Islet precursor cell (in vitro differentiated cells): Measurements from ENCODE around the gene ZFR2.
"Not testable (repeated sequence)": the region's sequence is repeated elsewhere in the genome, so short reads cannot be mapped to it uniquely, and the experiment has no call there.

Experiments
- DNase-seq: peaks from one replicate; pipeline ENCODE4 v3.0.0-alpha.2; 2018

The ZFR2 gene

GRCh38 chr19:3868770-3869456, at the start of gene ZFR2:
Gene ZFR2, minus strand, starts transcription at chr19:3869038. Its CDS starts 21 bp downstream, at chr19:3869017.
- DNase-seq, result peak; percentile 69

GRCh38 chr19:3916033-3916432, 47.2 kb upstream of the ZFR2 start:
- DNase-seq, result no peak

DNA sequence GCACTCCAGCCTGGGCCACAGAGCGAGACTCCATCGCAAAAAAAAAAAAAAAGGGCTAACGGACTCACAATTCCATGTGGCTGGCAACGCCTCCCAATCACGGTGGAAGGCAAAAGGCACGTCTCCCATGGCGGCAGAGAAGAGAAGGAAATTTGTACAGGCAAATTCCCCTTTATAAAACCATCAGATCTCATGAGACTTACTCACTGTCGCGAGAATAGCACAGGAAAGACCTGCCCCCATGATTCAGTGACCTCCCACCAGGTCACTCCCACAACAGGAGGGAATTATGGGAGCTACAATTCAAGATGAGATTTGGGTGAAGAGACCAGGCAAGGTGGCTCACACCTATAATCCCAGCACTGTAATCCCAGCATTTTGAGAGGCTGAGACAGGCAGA, 45.4 kb upstream of the ZFR2 start:
- no peak for DNase-seq

- no peak for DNase-seq
These were observed 41.3 kb upstream of the ZFR2 start for GRCh38 chr19:3910105-3910504.

GRCh38 chr19:3908266-3909054, 39.6 kb upstream of the ZFR2 start:
- no peak for DNase-seq

- DNase-seq, result no peak
These were observed 38.9 kb upstream of the ZFR2 start for GRCh38 chr19:3907626-3908265.

DNA sequence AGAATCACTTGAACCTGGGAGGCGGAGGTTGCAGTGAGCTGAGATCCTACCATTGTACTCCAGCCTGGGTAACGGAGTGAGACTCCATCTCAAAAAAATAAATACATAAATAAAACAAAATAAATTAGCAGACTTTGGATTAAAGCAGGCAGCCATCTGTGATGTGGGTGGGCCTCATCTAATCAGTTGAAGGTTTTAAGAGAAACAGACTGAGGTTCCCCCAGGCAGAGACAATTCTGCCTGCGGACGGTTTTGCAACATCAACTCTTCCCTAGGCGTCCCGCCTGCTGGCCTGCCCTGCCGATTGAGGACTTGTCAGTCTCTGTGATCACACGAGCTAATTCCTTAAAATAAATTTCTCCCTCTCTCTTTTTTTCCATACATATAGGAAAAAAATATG, 35.4 kb upstream of the ZFR2 start:
- no peak for DNase-seq

DNA sequence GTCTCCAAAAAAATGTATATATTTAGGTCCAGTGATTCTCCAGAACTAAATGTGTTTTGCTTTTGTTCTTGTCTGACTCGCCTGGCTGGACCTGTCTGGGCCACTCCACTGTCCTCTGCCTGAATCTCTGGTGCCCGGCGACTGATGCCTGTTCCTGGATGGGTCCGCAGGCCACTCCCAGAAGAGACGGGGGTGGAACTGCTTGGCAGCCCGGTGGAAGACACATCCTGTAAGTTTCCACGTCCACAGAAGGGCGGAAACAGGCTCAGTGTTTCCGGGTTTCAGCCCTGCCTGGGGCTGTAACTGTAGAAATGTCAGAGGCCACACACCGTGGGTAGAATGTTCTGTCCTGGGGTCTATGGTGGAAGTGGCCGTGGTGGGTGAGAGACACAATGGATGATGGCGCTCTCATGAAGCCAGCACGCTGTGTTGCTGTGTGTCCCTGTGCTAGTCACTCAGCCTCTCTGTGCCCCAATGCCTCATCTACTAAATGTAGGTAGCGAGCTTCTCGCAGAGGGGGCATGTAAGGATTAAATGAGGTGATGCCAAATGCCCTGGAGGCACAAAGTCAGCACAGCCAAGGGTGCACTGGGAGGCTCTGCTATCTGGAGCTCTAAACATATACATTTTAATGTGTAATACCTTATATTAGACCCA, 33.6 kb upstream of the ZFR2 start:
- no peak for DNase-seq

DNA sequence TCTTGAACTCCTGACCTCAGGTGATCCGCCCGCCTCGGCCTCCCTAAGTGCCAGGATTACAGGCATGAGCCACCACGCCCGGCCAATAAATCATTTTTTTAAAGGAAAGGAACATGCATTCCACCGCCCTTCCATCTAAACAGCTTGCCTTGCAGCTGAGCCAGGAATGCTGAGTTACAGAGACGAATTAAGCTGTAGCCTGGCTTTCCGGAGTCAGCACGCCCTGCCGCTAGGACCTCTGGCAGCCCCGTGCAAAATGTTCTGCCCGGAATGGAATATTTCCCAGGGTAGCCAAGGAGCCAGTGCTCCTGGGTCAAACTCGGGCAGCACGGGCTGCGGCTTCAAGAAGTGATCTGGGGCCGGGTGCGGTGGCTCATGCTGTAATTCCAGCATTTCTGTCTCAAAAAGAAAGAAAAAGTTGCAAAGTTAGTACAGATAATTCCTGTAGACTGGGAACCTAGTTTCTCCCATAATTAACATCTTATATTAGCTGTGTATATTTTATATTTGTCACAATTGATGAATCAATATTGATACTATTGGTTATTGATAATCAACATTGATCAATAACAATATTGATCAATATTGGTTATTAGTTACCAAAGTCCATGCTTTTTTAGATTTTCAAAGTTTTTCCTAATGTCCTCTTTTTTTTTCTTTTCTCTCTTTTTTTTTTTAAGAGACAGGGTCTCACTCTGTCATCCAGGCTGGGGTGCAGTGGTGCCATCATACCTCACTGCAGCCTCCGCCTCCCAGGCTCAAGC, 30.9 kb upstream of the ZFR2 start:
- DNase-seq, result no peak

DNA sequence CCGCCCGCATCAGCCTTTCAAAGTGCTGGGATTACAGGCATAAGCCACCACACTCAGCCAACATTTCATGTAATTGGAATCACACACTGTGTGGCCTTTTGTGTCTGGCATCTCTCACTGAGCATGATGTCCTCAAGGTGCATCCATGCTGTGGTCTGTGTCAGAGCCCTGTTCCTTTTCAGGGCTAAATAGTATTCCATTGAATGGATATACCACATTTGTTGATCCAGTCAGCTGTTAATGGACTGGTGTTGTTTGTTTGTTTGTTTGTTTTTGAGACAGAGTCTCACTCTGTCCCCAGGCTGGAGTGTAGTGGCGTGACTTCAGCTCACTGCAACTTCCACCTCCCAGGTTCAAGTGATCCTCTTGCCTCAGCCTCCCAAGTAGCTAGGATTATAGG, 29.6 kb upstream of the ZFR2 start:
- no peak for DNase-seq

- DNase-seq, result no peak
These were observed 29.1 kb upstream of the ZFR2 start for GRCh38 chr19:3897936-3898335.

DNA sequence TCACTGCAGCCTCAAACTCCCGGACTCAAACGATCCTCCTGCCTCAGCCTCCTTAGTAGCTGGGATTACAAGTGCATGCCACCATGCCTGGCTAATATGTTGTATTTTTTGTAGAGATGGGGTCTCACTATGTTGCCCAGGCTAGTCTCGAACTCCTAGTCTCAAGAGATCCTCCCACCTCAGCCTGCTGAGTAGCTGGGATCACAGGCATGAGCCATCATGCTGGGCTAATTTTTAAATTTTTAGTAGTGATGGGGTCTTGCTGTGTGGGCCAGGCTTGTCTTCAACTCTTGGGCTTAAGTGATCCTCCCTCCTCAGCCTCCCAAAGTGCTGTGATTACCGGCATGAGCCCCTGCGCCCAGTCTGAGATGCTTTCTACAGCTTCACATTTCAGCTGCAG, 26.9 kb upstream of the ZFR2 start:
- DNase-seq, result no peak

- not testable (repeated sequence) for DNase-seq
These were observed 26.1 kb upstream of the ZFR2 start for GRCh38 chr19:3894959-3895358.

DNA sequence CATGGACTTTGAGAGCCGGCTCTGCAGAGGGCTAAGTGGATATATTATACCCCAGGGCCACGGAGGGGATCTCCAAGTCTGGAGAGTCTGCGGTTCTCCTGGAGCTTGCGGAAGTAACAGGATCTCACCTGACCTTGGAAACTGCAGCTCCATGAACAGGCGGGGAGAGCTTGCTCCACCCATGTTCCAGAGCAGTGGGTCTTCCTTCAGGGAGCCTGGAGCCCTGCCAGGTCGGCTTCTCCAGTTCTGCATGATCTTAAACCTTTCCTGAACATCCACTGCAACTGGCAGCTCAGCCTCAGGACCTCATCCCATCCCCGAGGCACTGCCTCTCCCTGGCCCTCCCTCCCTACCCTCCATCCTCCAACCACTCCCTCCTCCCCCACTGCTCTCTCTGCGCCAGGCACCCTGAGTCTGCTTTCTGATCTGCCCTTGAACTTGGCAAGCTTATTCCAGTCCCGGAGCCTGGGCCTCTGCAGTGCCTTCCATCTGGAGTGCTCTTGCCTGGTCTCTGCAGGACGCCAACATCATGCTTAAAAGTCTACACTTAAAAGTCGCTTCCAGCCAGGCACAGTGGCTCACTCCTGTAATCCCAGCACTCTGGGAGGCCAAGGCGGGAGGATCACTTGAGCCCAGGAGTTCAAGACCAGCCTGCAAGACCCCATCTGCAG, 24.8 kb upstream of the ZFR2 start:
- no peak for DNase-seq

DNA sequence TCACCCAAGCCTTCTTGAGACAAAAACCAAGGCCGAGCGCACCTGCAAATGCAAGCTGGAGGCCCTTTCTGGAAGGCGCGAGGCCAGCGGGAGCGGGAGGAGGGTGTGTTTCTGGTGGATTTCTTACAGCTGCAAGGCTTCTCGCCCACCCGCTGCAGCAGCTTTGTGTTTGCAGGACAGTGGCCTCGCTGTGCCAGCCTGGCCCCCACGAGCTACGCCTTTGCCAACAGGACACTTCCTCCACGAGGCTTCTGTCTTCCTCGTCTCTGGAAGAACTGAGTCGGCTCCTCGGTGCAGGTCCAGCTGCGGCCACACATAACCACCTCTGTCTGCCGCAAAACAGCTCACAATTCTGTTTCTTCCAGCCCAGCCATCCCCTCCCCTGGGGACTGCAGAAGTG, 21.8 kb upstream of the ZFR2 start:
- no peak for DNase-seq

DNA sequence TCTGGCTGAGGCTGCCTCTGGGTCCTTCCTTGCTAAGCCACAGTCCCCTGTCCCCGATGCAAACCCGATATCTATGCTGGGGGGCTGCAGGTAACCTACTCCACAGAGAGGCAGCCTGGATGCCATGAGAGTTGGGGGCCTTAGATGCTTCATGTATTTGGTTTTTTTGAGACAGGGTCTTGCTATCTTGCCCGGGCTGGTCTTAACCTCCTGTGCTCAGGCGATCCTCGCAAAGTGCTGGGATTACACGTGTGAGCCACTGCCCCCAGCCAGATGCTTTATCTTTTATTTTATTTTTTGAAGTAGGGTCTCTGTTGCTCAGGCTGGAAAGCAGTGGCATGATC, 13.2 kb upstream of the ZFR2 start:
- no peak for DNase-seq

- no peak for DNase-seq
These were observed 12.6 kb upstream of the ZFR2 start for GRCh38 chr19:3881272-3882040.

GRCh38 chr19:3880471-3881271, 11.8 kb upstream of the ZFR2 start, which contains the start of gene ATCAY:
Gene ATCAY, plus strand, starts transcription at chr19:3880685. Its CDS starts 5,083 bp downstream, at chr19:3885768.
- DNase-seq, result peak; percentile 83

GRCh38 chr19:3879656-3880055, 10.8 kb upstream of the ZFR2 start:
- no peak for DNase-seq

GRCh38 chr19:3874695-3875094, 5.9 kb upstream of the ZFR2 start:
- DNase-seq, result not testable (repeated sequence)
